Activated CD4-positive, alpha-beta T cell treated with anti-CD3 and anti-CD28 coated beads for 36 hours (primary cell): ENCODE results near the gene PLCD3. TPM values are rescaled to one million over a fixed set of nuclear protein-coding genes. Genes with fewer than 3 reads are reported as not detected.
A peak's percentile ranks its signal among the peaks of the same experiment; 100 is the strongest.

Experiments
- ATAC-seq: fragments of 200-7000 bp; cut with Tn5 transposase; one replicate; pipeline ENCODE4 v1.10.0; 2021; ENCODE audit warnings: mild to moderate bottlenecking, moderate library complexity
- CTCF ChIA-PET: fragments of 350-600 bp; sonication (Branson Sonifier 250); formaldehyde crosslinking; loops from one replicate; lab custom pipeline; 2021; ENCODE audit warnings: antibody characterized with exemption; lab: Charles Lee
- POLR2A ChIA-PET: fragments of 350-600 bp; sonication (Branson Sonifier 250); formaldehyde crosslinking; loops from one replicate; lab custom pipeline; 2021; ENCODE audit warnings: antibody characterized with exemption, inconsistent platforms; lab: Charles Lee
- DNase-seq: peaks from one replicate; pipeline ENCODE4 v3.0.0-alpha.2; 2020
- H3K27ac Mint-ChIP-seq: one replicate; pipeline ENCODE4 v1.8.0; 2021; ENCODE audit warnings: mixed read lengths
- H3K27me3 Mint-ChIP-seq: one replicate; pipeline ENCODE4 v1.8.0; 2021; ENCODE audit warnings: mixed read lengths
- H3K36me3 Mint-ChIP-seq: one replicate; pipeline ENCODE4 v1.8.0; 2021; ENCODE audit warnings: low read depth, mixed read lengths
- H3K4me1 Mint-ChIP-seq: one replicate; pipeline ENCODE4 v1.8.0; 2021; ENCODE audit warnings: mixed read lengths
- H3K4me3 Mint-ChIP-seq: one replicate; pipeline ENCODE4 v1.8.0; 2021; ENCODE audit warnings: mild to moderate bottlenecking, moderate library complexity, mixed read lengths
- H3K9me3 Mint-ChIP-seq: one replicate; pipeline ENCODE4 v1.8.0; 2021; ENCODE audit warnings: low read depth, mixed read lengths
- intact Hi-C, 2 experiments: fragments of 100-400 bp; cut with DNase I in 1 of 2; cut with micrococcal nuclease in 1 of 2; formaldehyde crosslinking; loops; one replicate each; pipeline versions ENCODE4 v1.14.2 to v1.15.1; 2022 to 2024; cut with DNase I, micrococcal nuclease
- total RNA-seq, 2 experiments: library from RNA; stranded (reverse); gene quantifications; one replicate each; pipeline ENCODE4 v1.2.3, GENCODE V29; 2021

PLCD3 gene
- total RNA-seq, 2 experiments from 2014 or later, result 2.9 to 3.4 TPM

- ChIA-PET POLR2A (no interaction called here), CTCF (no interaction called here)
- intact Hi-C loops, result no loop called here
- Mint-ChIP-seq H3K9me3 (no peaks in the 10 kb centered on the region), H3K4me3 (no peak overlapping the region), H3K4me1 (no peaks in the 10 kb centered on the region), H3K27ac (no peak overlapping the region), H3K36me3 (peaks cover 60% of the 10 kb centered on the region), H3K27me3 (no peaks in the 10 kb centered on the region)
- no peak for ATAC-seq
- DNase-seq, result no peak
These were observed 40.4 kb downstream of the PLCD3 start for GRCh38 chr17:45091778-45092425.

GRCh38 chr17:45090711-45091110, 41.6 kb downstream of the PLCD3 start:
- no peaks in the 10 kb centered on the region for H3K4me1 Mint-ChIP-seq
- no peak overlapping the region for H3K4me3 Mint-ChIP-seq
- H3K27me3 Mint-ChIP-seq, result no peaks in the 10 kb centered on the region
- intact Hi-C loops, result no loop called here
- DNase-seq, result no peak
- peaks cover 50% of the 10 kb centered on the region for H3K36me3 Mint-ChIP-seq
- POLR2A ChIA-PET, result no interaction called here
- ATAC-seq, result no peak
- no peak overlapping the region for H3K27ac Mint-ChIP-seq
- CTCF ChIA-PET, result interaction anchor here (1.3 to 1.7 kb wide), 2 partner anchors 9 to 44 kb away, joined by 5 to 10 read pairs; partner anchors contain the start of gene ACBD4
- no peaks in the 10 kb centered on the region for H3K9me3 Mint-ChIP-seq

- ATAC-seq (no peak), DNase-seq (no peak)
- CTCF ChIA-PET, result interaction anchor here (1.6 kb wide), 1 partner anchor 10 kb away, joined by 13 read pairs; no protein-coding TSS in a partner anchor
- POLR2A ChIA-PET, result interaction anchor here (0.6 kb wide), 1 partner anchor 61 kb away, joined by 3 read pairs; no protein-coding TSS in a partner anchor
- H3K27me3 Mint-ChIP-seq, result no peaks in the 10 kb centered on the region
- H3K4me3 Mint-ChIP-seq, result no peak overlapping the region
- intact Hi-C loops, result no loop called here
- H3K27ac Mint-ChIP-seq, result no peak overlapping the region
- H3K9me3 Mint-ChIP-seq, result no peaks in the 10 kb centered on the region
- peaks cover 43% of the 10 kb centered on the region for H3K36me3 Mint-ChIP-seq
- H3K4me1 Mint-ChIP-seq, result no peaks in the 10 kb centered on the region
These were observed 43.6 kb downstream of the PLCD3 start for GRCh38 chr17:45088741-45089140.

GRCh38 chr17:45087978-45088377, 44.3 kb downstream of the PLCD3 start:
- intact Hi-C loops, result no loop called here
- peaks cover 35% of the 10 kb centered on the region for H3K36me3 Mint-ChIP-seq
- H3K27me3 Mint-ChIP-seq, result no peaks in the 10 kb centered on the region
- H3K27ac Mint-ChIP-seq, result no peak overlapping the region
- H3K4me3 Mint-ChIP-seq, result no peak overlapping the region
- ATAC-seq, result no peak
- no peak for DNase-seq
- H3K9me3 Mint-ChIP-seq, result no peaks in the 10 kb centered on the region
- no peaks in the 10 kb centered on the region for H3K4me1 Mint-ChIP-seq
- POLR2A ChIA-PET, result no interaction called here
- CTCF ChIA-PET, result interaction anchor here (0.7 to 1.6 kb wide), 2 partner anchors 11 to 39 kb away, joined by 7 to 13 read pairs; no protein-coding TSS in a partner anchor

GRCh38 chr17:45087504-45087975, 44.8 kb downstream of the PLCD3 start:
- Mint-ChIP-seq H3K27ac (no peak overlapping the region), H3K4me3 (no peak overlapping the region), H3K36me3 (peaks cover 32% of the 10 kb centered on the region), H3K9me3 (no peaks in the 10 kb centered on the region), H3K4me1 (no peaks in the 10 kb centered on the region), H3K27me3 (no peaks in the 10 kb centered on the region)
- intact Hi-C loops, result no loop called here
- POLR2A ChIA-PET, result no interaction called here
- DNase-seq, result no peak
- CTCF ChIA-PET, result interaction anchor here (0.7 to 1.6 kb wide), 2 partner anchors 11 to 38 kb away, joined by 7 to 13 read pairs; no protein-coding TSS in a partner anchor
- no peak for ATAC-seq

GRCh38 chr17:45086865-45087503, 45.3 kb downstream of the PLCD3 start:
- CTCF ChIA-PET, result interaction anchor here (0.7 to 0.9 kb wide), 2 partner anchors 12 to 38 kb away, joined by 3 to 7 read pairs; no protein-coding TSS in a partner anchor
- Mint-ChIP-seq H3K27ac (no peak overlapping the region), H3K4me3 (no peak overlapping the region), H3K27me3 (no peaks in the 10 kb centered on the region), H3K36me3 (peaks cover 32% of the 10 kb centered on the region), H3K9me3 (no peaks in the 10 kb centered on the region), H3K4me1 (no peaks in the 10 kb centered on the region)
- POLR2A ChIA-PET, result no interaction called here
- intact Hi-C loops, result no loop called here
- no peak for ATAC-seq
- no peak for DNase-seq

GRCh38 chr17:45086391-45086790, 45.9 kb downstream of the PLCD3 start:
- Mint-ChIP-seq H3K27me3 (no peaks in the 10 kb centered on the region), H3K36me3 (peaks cover 32% of the 10 kb centered on the region), H3K4me3 (no peak overlapping the region), H3K9me3 (no peaks in the 10 kb centered on the region), H3K4me1 (no peaks in the 10 kb centered on the region), H3K27ac (no peak overlapping the region)
- DNase-seq (no peak), ATAC-seq (no peak)
- CTCF ChIA-PET, result interaction anchor here (0.9 kb wide), 1 partner anchor 13 kb away, joined by 3 read pairs; no protein-coding TSS in a partner anchor
- POLR2A ChIA-PET, result no interaction called here
- intact Hi-C loops, result no loop called here

- Mint-ChIP-seq H3K4me3 (no peak overlapping the region), H3K4me1 (peaks cover 18% of the 10 kb centered on the region), H3K27ac (no peak overlapping the region), H3K36me3 (peaks cover 26% of the 10 kb centered on the region), H3K9me3 (no peaks in the 10 kb centered on the region), H3K27me3 (no peaks in the 10 kb centered on the region)
- ChIA-PET POLR2A (no interaction called here), CTCF (interaction anchor here (1.0 kb wide), 1 partner anchor 18 kb away, joined by 3 read pairs; no protein-coding TSS in a partner anchor)
- intact Hi-C loops, result no loop called here
- DNase-seq (no peak), ATAC-seq (no peak)
These were observed 51.1 kb downstream of the PLCD3 start for GRCh38 chr17:45081047-45081703.

GRCh38 chr17:45077643-45078042, 54.7 kb downstream of the PLCD3 start:
- Mint-ChIP-seq H3K27ac (no peak overlapping the region), H3K36me3 (peaks cover 36% of the 10 kb centered on the region), H3K4me1 (peaks cover 38% of the 10 kb centered on the region), H3K27me3 (no peaks in the 10 kb centered on the region), H3K9me3 (no peaks in the 10 kb centered on the region), H3K4me3 (no peak overlapping the region)
- peak; percentile 63 for ATAC-seq
- intact Hi-C loops, result no loop called here
- ChIA-PET CTCF (interaction anchor here (0.7 to 1.1 kb wide), 2 partner anchors 41 to 56 kb away, joined by 3 read pairs; no protein-coding TSS in a partner anchor), POLR2A (interaction anchor here (0.7 to 1.1 kb wide), 2 partner anchors 10 to 28 kb away, joined by 3 to 6 read pairs; no protein-coding TSS in a partner anchor)
- DNase-seq, result no peak

GRCh38 chr17:45073414-45074070, 58.8 kb downstream of the PLCD3 start:
- intact Hi-C loops, result no loop called here
- no peaks in the 10 kb centered on the region for H3K27me3 Mint-ChIP-seq
- CTCF ChIA-PET, result interaction anchor here (0.9 to 1.4 kb wide), 3 partner anchors 26 to 153 kb away, joined by 3 to 5 read pairs (median 5); no protein-coding TSS in a partner anchor
- POLR2A ChIA-PET, result no interaction called here
- ATAC-seq (peak; percentile 48), DNase-seq (no peak)
- H3K4me3 Mint-ChIP-seq, result no peak overlapping the region
- peaks cover 27% of the 10 kb centered on the region for H3K36me3 Mint-ChIP-seq
- peak overlapping the region; percentile 52 for H3K27ac Mint-ChIP-seq
- H3K4me1 Mint-ChIP-seq, result peaks cover 41% of the 10 kb centered on the region
- H3K9me3 Mint-ChIP-seq, result no peaks in the 10 kb centered on the region

GRCh38 chr17:45070809-45071208, 61.5 kb downstream of the PLCD3 start:
- Mint-ChIP-seq H3K9me3 (no peaks in the 10 kb centered on the region), H3K36me3 (peaks cover 32% of the 10 kb centered on the region), H3K4me3 (no peak overlapping the region), H3K27ac (no peak overlapping the region), H3K27me3 (no peaks in the 10 kb centered on the region), H3K4me1 (peaks cover 30% of the 10 kb centered on the region)
- POLR2A ChIA-PET, result no interaction called here
- DNase-seq, result no peak
- intact Hi-C loops, result no loop called here
- CTCF ChIA-PET, result interaction anchor here (1.0 to 1.3 kb wide), 3 partner anchors 25 to 60 kb away, joined by 3 read pairs; no protein-coding TSS in a partner anchor
- ATAC-seq, result no peak
